Liver (tissue), 3 donors: ENCODE results near the gene LYST.

ENCODE experiments used
- FOXA1 ChIP-seq: IDR thresholded peaks from 2 replicates; pipeline ENCODE4 v1.6.1; 2016; ENCODE audit warnings: antibody characterized with exemption
- RAD21 ChIP-seq, 2 donors: IDR thresholded peaks; 2 replicates each; pipeline ENCODE4 v1.6.1; 2016; ENCODE audit warnings: antibody characterized with exemption in 2 of 2, mild to moderate bottlenecking in 2 of 2
- YY1 ChIP-seq: IDR thresholded peaks from 2 replicates; pipeline ENCODE4 v1.6.1; 2016; ENCODE audit warnings: antibody characterized with exemption, mild to moderate bottlenecking
- TF ChIP-seq, protein P1 (sequence below): fragments of 150-350 bp; IDR thresholded peaks from 2 replicates; pipeline ENCODE4 v1.5.1; 2017; ENCODE audit warnings: improper control_type of control experiment, low read depth, low read length; ENCODE audit not compliant: missing input control
- TF ChIP-seq, protein P2 (sequence below): IDR thresholded peaks from 2 replicates; pipeline ENCODE4 v1.6.1; 2016; ENCODE audit warnings: antibody characterized with exemption
- donor health status: healthy.
- donor health status: healthy.

DNA sequence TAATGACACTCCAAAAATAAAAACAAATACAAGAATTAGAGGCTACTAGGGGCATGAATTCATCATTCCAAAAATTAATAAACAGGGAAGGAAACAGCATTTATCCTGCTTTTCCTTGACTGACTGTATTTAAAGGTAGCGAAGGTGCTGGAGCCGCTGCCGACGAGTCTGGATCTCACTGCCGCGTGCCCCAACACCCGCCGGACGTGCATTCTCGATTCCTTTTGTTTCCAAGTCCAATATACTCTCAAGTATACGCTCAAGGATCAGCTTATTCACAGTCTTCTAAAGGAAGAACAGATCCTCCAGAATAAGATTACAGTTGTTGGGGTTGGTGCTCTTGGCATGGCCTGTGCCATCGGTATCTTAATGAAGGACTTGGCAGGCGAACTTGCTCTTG, 129.0 kb downstream of the LYST start:
- TF ChIP-seq, protein P1, sequence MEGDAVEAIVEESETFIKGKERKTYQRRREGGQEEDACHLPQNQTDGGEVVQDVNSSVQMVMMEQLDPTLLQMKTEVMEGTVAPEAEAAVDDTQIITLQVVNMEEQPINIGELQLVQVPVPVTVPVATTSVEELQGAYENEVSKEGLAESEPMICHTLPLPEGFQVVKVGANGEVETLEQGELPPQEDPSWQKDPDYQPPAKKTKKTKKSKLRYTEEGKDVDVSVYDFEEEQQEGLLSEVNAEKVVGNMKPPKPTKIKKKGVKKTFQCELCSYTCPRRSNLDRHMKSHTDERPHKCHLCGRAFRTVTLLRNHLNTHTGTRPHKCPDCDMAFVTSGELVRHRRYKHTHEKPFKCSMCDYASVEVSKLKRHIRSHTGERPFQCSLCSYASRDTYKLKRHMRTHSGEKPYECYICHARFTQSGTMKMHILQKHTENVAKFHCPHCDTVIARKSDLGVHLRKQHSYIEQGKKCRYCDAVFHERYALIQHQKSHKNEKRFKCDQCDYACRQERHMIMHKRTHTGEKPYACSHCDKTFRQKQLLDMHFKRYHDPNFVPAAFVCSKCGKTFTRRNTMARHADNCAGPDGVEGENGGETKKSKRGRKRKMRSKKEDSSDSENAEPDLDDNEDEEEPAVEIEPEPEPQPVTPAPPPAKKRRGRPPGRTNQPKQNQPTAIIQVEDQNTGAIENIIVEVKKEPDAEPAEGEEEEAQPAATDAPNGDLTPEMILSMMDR = no peak
- TF ChIP-seq RAD21 (IDR thresholded peaks at IDR 0.05) (no peak), FOXA1 (no peak), YY1 (no peak)
- TF ChIP-seq, protein P2, sequence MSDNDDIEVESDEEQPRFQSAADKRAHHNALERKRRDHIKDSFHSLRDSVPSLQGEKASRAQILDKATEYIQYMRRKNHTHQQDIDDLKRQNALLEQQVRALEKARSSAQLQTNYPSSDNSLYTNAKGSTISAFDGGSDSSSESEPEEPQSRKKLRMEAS = no peak
